Activated CD4-positive, alpha-beta T cell treated with anti-CD3 and anti-CD28 coated beads for 1 hour (primary cell): Measurements from ENCODE around the gene PIK3C2G.

Source experiments
- DNase-seq: peaks from one replicate; pipeline ENCODE4 v3.0.0-alpha.2; 2020

PIK3C2G gene

DNA sequence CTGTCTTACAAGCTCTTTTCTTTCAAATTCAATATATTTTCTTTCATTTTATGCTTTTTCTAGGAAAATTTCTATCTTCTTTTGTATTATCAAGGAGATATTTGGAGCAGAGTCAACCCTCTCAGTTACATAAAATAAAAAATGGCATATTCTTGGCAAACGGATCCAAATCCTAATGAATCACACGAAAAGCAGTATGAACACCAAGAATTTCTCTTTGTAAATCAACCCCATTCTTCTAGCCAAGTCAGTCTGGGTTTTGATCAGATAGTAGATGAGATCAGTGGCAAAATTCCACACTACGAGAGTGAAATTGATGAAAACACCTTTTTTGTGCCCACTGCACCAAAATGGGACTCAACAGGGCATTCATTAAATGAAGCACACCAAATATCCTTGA is 20.6 kb downstream of the PIK3C2G start:
- no peak for DNase-seq

- no peak for DNase-seq
These were observed 22.5 kb downstream of the PIK3C2G start for GRCh38 chr12:18283831-18284230.

DNA sequence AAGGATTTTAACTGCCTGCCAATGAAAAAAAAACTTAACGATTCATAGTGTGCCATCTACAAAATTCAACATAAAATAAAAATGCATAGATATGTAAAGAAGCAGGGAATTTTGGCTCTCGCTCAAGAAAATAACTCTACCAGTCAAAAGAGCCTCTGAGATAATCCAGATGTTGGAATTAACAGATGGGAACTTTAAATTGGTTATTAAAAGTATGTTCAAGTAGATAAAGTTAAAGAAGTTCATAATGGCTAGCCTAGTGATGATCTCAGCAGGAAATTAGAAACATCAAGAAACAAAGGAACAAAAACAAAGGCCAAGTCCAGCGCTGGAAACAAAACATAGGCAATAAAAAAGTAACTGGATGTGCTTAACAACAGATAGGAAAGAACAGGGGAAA is 23.1 kb downstream of the PIK3C2G start:
- no peak for DNase-seq

GRCh38 chr12:18285161-18285560 is 23.8 kb downstream of the PIK3C2G start:
- DNase-seq: no peak

GRCh38 chr12:18290386-18290785 is 29.1 kb downstream of the PIK3C2G start:
- DNase-seq: no peak

GRCh38 chr12:18294889-18295288 is 33.6 kb downstream of the PIK3C2G start:
- DNase-seq: no peak

DNA sequence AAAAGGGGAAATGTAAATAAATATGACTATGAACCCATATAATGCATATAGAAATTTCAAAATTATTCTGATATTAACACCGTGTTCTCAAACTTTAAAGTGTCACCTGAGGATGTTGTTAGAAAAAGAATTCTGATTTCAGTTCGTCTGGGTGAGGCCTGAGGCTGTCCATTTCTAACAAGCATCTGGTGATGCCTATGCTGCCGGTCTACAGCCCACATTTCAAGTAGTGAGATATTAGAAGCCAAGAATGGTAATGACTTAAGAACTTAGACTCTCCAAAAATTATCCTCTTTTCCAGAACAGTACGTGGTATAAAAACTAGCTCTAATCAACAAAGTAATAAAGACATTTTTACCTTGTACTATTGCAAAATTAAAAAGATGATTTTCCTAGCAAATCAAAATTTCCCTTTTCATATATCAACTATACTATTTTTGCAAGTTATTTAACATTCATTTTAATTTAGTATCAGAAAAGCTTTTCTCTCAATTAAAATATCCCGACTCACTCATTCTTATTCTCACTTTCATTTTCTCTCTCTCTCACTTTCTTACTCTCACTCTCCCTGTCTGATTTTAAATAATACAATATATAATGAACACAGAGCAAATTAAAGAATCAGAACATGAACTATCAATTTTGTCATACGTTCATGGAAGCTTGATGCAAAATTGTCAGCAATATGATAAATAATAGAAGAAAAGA is 35.0 kb downstream of the PIK3C2G start:
- no peak for DNase-seq

DNA sequence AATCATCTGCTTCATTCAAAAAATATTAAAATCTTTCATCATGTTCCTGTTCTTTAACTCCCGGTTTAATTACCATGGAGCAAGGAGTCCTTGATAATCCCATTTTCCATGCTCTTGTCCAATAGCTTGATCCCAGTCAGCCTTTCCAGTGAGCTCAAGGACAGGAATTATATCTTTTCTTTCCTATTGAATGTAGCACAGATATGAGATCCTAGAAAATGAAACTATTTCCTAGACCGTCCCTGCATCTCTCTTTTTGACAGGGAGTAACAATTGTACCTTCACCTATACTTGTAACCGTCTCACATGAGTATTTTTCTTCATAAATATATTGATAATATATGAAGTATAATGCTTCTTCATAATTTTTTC is 35.6 kb downstream of the PIK3C2G start:
- no peak for DNase-seq

- DNase-seq: no peak
These were observed 36.6 kb downstream of the PIK3C2G start for GRCh38 chr12:18297902-18298301.

DNA sequence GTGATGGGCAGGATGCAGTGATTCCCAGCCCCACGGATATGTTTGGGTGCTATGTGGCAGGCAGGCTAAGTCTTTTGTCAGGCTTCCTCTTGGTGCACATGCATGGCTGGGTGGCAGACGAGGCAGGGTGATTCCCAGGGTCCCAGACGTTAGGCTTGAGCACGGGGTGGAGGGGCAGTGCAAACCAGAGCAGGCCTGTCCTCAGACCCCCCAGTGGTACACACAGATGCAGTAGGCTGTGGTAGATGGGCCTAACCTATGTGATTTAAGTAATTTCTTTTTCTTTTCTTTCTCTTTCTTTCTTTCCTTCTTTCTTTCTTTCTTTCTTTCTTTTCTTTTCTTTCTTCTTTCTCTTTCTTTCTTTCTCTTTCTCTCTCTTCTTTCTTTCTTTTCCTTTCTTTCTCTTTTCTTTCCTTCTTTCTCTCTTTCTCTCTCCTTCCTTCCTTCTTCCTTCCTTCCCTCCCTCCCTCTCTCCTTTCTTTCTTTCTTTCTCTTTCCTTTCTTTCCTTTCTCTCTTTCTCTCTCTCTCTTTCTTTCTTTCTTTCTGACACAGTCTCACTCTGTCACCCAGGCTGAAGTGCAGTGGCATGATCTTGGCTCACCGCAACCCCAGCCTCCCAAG is 41.6 kb downstream of the PIK3C2G start:
- no peak for DNase-seq

DNA sequence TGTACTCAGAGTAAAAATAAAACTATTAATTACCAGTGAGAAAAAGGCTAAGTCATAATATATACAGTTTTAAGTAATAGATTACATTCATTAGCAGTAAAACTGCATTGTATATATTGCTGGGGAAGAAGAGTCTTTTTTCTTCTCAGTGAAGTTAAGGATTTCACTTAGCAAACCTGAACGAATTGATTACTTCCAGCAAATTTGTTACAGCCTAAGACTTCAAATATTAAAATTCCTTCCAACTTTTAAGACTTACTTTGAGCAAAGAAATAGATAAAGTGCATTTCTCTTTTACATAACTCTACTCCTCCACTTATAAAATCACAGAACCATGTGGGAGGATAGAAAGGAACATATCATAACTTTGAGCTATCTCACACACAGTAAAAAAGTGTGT is 43.3 kb downstream of the PIK3C2G start:
- DNase-seq: no peak

GRCh38 chr12:18306311-18306710 is 45.0 kb downstream of the PIK3C2G start:
- no peak for DNase-seq

- DNase-seq: no peak
These were observed 52.0 kb downstream of the PIK3C2G start for GRCh38 chr12:18313306-18313705.

- DNase-seq: no peak
These were observed 58.8 kb downstream of the PIK3C2G start for GRCh38 chr12:18320036-18320617.

- DNase-seq: no peak
These were observed 59.7 kb downstream of the PIK3C2G start for GRCh38 chr12:18320976-18321375.

- DNase-seq: no peak
These were observed 61.8 kb downstream of the PIK3C2G start for GRCh38 chr12:18323159-18323558.

DNA sequence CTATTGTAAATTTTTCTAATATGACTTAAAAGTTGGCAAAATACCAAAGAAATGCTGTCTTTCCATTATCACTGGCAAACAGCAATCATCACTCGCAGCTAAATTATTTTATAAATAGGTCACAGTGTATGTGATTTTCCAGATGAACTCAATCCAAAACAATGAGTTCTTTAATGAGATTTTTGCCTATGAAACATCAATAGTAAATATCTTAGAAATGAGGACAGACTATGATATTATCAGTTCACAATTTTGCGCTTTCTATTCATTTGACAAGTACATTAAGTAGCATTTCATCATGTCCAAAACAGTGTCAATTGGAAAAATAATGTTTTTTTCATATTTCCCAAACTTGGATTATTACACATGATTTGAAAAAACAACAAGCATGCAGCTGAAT is 65.7 kb downstream of the PIK3C2G start:
- DNase-seq: no peak

DNA sequence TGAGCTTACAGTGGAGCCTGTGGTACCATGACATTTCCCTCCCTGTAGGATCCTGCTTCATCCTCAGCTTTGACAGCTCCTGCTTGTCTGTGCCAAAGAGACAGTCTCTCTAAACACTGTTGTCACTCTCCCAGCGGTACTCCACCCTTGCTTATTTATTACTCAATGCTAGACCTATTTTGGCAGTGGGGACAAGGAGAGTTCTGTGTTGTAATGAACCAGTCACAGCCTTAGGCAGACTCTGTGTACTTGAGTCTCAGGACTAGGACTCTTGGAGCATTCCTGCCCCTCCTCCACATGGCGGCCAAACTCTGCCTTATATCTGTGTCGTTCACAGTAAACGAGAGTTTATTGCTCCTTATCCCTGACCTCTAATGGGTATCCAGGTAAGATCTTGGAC is 70.9 kb downstream of the PIK3C2G start:
- no peak for DNase-seq

- DNase-seq: no peak
These were observed 78.3 kb downstream of the PIK3C2G start for GRCh38 chr12:18339633-18340032.

DNA sequence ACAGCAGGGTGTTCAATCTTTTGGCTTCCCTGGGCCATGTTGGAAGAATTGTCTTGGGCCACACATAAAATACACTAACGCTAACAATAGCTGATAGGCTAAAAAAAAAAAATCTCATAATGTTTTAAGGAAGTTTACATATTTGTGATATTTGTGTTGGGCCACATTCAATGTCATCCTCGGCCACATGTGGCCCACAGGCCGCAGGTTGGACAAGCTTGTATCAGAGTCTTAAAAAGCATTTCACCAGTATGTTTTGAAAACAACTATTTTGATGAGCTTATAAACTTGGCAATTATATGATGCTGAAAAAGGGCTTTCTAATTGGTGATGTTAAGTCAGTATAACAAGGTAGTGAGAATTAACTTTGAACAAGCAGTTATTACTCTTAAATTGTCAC is 78.9 kb downstream of the PIK3C2G start:
- DNase-seq: no peak

DNA sequence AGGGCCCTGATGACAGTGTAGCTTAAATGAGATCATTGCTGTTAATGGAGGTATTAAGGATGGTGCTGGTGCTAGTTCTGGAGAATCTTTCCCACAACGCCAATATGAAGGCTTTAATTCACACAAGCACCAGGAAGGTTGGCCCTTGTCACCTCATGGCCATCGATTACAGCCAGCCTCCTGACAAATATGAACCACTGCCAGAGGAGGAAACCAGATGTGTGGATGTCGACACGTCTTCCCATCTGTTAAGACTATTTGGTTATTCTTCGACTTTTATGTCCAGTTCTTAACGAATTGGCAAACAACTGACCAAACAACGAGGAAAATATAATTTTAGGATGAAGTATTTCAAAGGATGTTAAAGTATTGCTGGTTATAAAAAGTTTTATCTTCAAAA is 79.5 kb downstream of the PIK3C2G start:
- DNase-seq: no peak

- no peak for DNase-seq
These were observed 82.4 kb downstream of the PIK3C2G start for GRCh38 chr12:18343708-18344107.

GRCh38 chr12:18345021-18345735 is 83.9 kb downstream of the PIK3C2G start:
- DNase-seq: no peak

GRCh38 chr12:18352312-18352711 is 91.0 kb downstream of the PIK3C2G start:
- DNase-seq: no peak
